H9 (cell line): ENCODE measurements around the gene ZFR2. TPM values are rescaled to one million over a fixed set of nuclear protein-coding genes. Genes with fewer than 3 reads are reported as not detected.

Experiments
- DNase-seq: peaks from one replicate; pipeline ENCODE4 v3.0.0-alpha.2; 2017
- H2AFZ ChIP-seq: one replicate; pipeline ENCODE4 v1.6.1; 2013; ENCODE audit warnings: mild to moderate bottlenecking, low read length, control low read depth, moderate library complexity
- H2AK5ac ChIP-seq: 2 replicates; pipeline ENCODE4 v1.6.1; 2013; ENCODE audit warnings: low read length, control low read depth, mixed read lengths; ENCODE audit not compliant: insufficient read length
- H2BK120ac ChIP-seq: one replicate; pipeline ENCODE4 v1.6.1; 2013; ENCODE audit warnings: low read depth, mild to moderate bottlenecking, low read length, control low read depth, inconsistent platforms; ENCODE audit not compliant: poor library complexity, severe bottlenecking
- H2BK12ac ChIP-seq: 2 replicates; pipeline ENCODE4 v1.6.1; 2013; ENCODE audit warnings: low read length, control low read depth, mixed read lengths, low read depth; ENCODE audit not compliant: insufficient read length
- H2BK15ac ChIP-seq: 2 replicates; pipeline ENCODE4 v1.6.1; 2013; ENCODE audit warnings: low read depth, low read length, control low read depth
- H2BK20ac ChIP-seq: one replicate; pipeline ENCODE4 v1.6.1; 2013; ENCODE audit warnings: low read depth, mild to moderate bottlenecking, low read length, control low read depth, inconsistent platforms; ENCODE audit not compliant: poor library complexity, severe bottlenecking
- H2BK5ac ChIP-seq: 2 replicates; pipeline ENCODE4 v1.6.1; 2013; ENCODE audit warnings: low read length, control low read depth, mixed read lengths; ENCODE audit not compliant: insufficient read length
- H3K14ac ChIP-seq: 2 replicates; pipeline ENCODE4 v1.6.1; 2013; ENCODE audit warnings: low read length, control low read depth; ENCODE audit not compliant: insufficient read depth
- H3K18ac ChIP-seq: 2 replicates; pipeline ENCODE4 v1.6.1; 2013; ENCODE audit warnings: low read depth, mild to moderate bottlenecking, mixed read lengths, low read length, control low read depth; ENCODE audit not compliant: insufficient read length
- H3K23ac ChIP-seq: 2 replicates; pipeline ENCODE4 v1.6.1; 2013; ENCODE audit warnings: low read length, control low read depth, mixed read lengths, low read depth; ENCODE audit not compliant: insufficient read length
- H3K23me2 ChIP-seq: 2 replicates; pipeline ENCODE4 v1.6.1; 2013; ENCODE audit warnings: low read depth, mild to moderate bottlenecking, mixed read lengths, low read length, control low read depth; ENCODE audit not compliant: insufficient read length, poor library complexity, severe bottlenecking
- H3K27ac ChIP-seq: 2 replicates; pipeline ENCODE4 v1.5.1; 2013; ENCODE audit warnings: low read length, control low read depth, mixed read lengths, low read depth; ENCODE audit not compliant: insufficient read length
- H3K27me3 ChIP-seq: 2 replicates; pipeline ENCODE4 v1.6.1; 2013; ENCODE audit warnings: low read length, control low read depth, inconsistent platforms; ENCODE audit not compliant: insufficient read depth
- H3K4ac ChIP-seq: 2 replicates; pipeline ENCODE4 v1.6.1; 2013; ENCODE audit warnings: low read depth, mild to moderate bottlenecking, control low read depth, inconsistent platforms, low read length, moderate library complexity
- H3K4me1 ChIP-seq: 2 replicates; pipeline ENCODE4 v1.6.1; 2013; ENCODE audit warnings: low read length, control low read depth, inconsistent platforms; ENCODE audit not compliant: insufficient read depth
- H3K4me2 ChIP-seq: 2 replicates; pipeline ENCODE4 v1.6.1; 2013; ENCODE audit warnings: low read length, control low read depth, mixed read lengths; ENCODE audit not compliant: insufficient read length, insufficient read depth
- H3K56ac ChIP-seq: 2 replicates; pipeline ENCODE4 v1.6.1; 2013; ENCODE audit warnings: low read depth, mild to moderate bottlenecking, mixed read lengths, low read length, control low read depth; ENCODE audit not compliant: insufficient read length
- H3K79me1 ChIP-seq: 2 replicates; pipeline ENCODE4 v1.6.1; 2013; ENCODE audit warnings: low read depth, mild to moderate bottlenecking, moderate library complexity, low read length, control low read depth, inconsistent platforms; ENCODE audit not compliant: insufficient read depth, poor library complexity, severe bottlenecking
- H3K79me2 ChIP-seq: 2 replicates; pipeline ENCODE4 v1.6.1; 2013; ENCODE audit warnings: low read length, control low read depth, inconsistent platforms; ENCODE audit not compliant: insufficient read depth
- H3K9ac ChIP-seq: 2 replicates; pipeline ENCODE4 v1.6.1; 2013; ENCODE audit warnings: low read length, control low read depth, mixed read lengths; ENCODE audit not compliant: insufficient read length; ENCODE audit errors: extremely low read depth
- H3K9me3 ChIP-seq: one replicate; pipeline ENCODE4 v1.6.1; 2013; ENCODE audit warnings: low read depth, low read length, inconsistent platforms; ENCODE audit not compliant: control insufficient read depth
- H3T11ph ChIP-seq: one replicate; pipeline ENCODE4 v1.6.1; 2013; ENCODE audit warnings: mild to moderate bottlenecking, low read length, control low read depth, inconsistent platforms
- H4K20me1 ChIP-seq: one replicate; pipeline ENCODE4 v1.6.1; 2013; ENCODE audit not compliant: control insufficient read depth, insufficient read length, insufficient read depth
- H4K5ac ChIP-seq: 2 replicates; pipeline ENCODE4 v1.6.1; 2013; ENCODE audit warnings: low read depth, mild to moderate bottlenecking, mixed read lengths, low read length, control low read depth; ENCODE audit not compliant: insufficient read length
- H4K8ac ChIP-seq: replicated peaks from 2 replicates; pipeline ENCODE4 v1.6.1; 2013; ENCODE audit warnings: low read length, control low read depth, mixed read lengths, low read depth; ENCODE audit not compliant: insufficient read length
- H4K91ac ChIP-seq: 2 replicates; pipeline ENCODE4 v1.6.1; 2013; ENCODE audit warnings: low read depth, mild to moderate bottlenecking, moderate library complexity, mixed read lengths, low read length, control low read depth; ENCODE audit not compliant: insufficient read length
- H3K27ac Mint-ChIP-seq, 3 experiments: 2 replicates in 2 of 3; 3 replicates in 1 of 3; pipeline ENCODE4 v1.8.0; 2020 to 2021; ENCODE audit warnings: mixed read lengths in 3 of 3, mild to moderate bottlenecking in 1 of 3, moderate library complexity in 1 of 3
- H3K27me3 Mint-ChIP-seq: 2 replicates; pipeline ENCODE4 v1.8.0; 2021; ENCODE audit warnings: low read depth, mild to moderate bottlenecking, moderate library complexity, mixed read lengths
- H3K36me3 Mint-ChIP-seq, 3 experiments: 2 replicates in 2 of 3; 3 replicates in 1 of 3; pipeline ENCODE4 v1.8.0; 2020 to 2021; ENCODE audit warnings: low read depth in 3 of 3, mixed read lengths in 3 of 3; ENCODE audit not compliant: insufficient read depth in 1 of 3
- H3K4me1 Mint-ChIP-seq, 2 experiments: 2 replicates each; pipeline ENCODE4 v1.8.0; 2020; ENCODE audit warnings: mixed read lengths in 2 of 2
- H3K4me3 Mint-ChIP-seq, 2 experiments: 2 replicates in 1 of 2; 3 replicates in 1 of 2; pipeline ENCODE4 v1.8.0; 2020 to 2021; ENCODE audit warnings: mild to moderate bottlenecking in 2 of 2, mixed read lengths in 2 of 2, moderate library complexity in 1 of 2
- H3K9me3 Mint-ChIP-seq, 2 experiments: 2 replicates in 1 of 2; 3 replicates in 1 of 2; pipeline ENCODE4 v1.8.0; 2020; ENCODE audit warnings: mild to moderate bottlenecking in 2 of 2, mixed read lengths in 2 of 2, moderate library complexity in 1 of 2
- CTCF ChIP-seq: fragments of 200-600 bp; sonication (generic); conservative IDR thresholded peaks from 3 replicates; pipeline ENCODE4 v1.8.0; 2021; ENCODE audit warnings: antibody characterized with exemption, mild to moderate bottlenecking
- WGBS: extraction: QIAGEN DNeasy Blood & Tissue Kit; methylation state at CpG from one replicate; pipeline ENCODE4 v1.1.7; 2013; ENCODE audit warnings: missing lambda C conversion rate, low lambda C conversion rate, mixed read lengths; ENCODE audit not compliant: insufficient read length; ENCODE audit errors: extremely low coverage; 5-methylcytosine and 5-hydroxymethylcytosine counted together
- total RNA-seq: library from RNA; stranded (reverse); gene quantifications from 2 replicates; pipeline ENCODE4 v1.2.1, GENCODE V29; 2021

ZFR2 gene
- total RNA-seq, 1 experiment from 2014 or later: 18.3 TPM

- no peak for TF ChIP-seq CTCF
- H3K9me3 ChIP-seq: no peaks in the 10 kb centered on the region
- H2BK20ac ChIP-seq: no peak within 1 kb of the TSS
- Mint-ChIP-seq H3K27me3 (no peaks in the 10 kb centered on the region), H3K27ac (peak within 1 kb of the TSS; percentile 96 to 99 (median 98)), H3K4me3 (peak within 1 kb of the TSS; percentile 92 to 96), H3K9me3 (no peaks in the 10 kb centered on the region; a peak in 1 of 5 replicates), H3K4me1 (peaks cover 4 to 14% of the 10 kb centered on the region in 2 experiments; a peak in 3 of 4 replicates), H3K36me3 (peaks cover 3 to 25% (median 19%) of the 10 kb centered on the region in 3 experiments; a peak in 5 of 7 replicates)
- H3K14ac ChIP-seq: peak within 1 kb of the TSS; percentile 94
- H3K79me1 ChIP-seq: peaks cover 5% of the 10 kb centered on the region
- H3K4me1 ChIP-seq: no peaks in the 10 kb centered on the region
- H4K5ac ChIP-seq: no peak within 1 kb of the TSS
- WGBS: no CpG with 5 or more reads among the region's 47 CpGs
- H4K8ac ChIP-seq: no peak within 1 kb of the TSS
- no peak within 1 kb of the TSS for H2AK5ac ChIP-seq
- H3T11ph ChIP-seq: no peak within 1 kb of the TSS
- H3K23me2 ChIP-seq: peaks cover 4% of the 10 kb centered on the region
- H3K9ac ChIP-seq: peak within 1 kb of the TSS; percentile 62
- no peaks in the 10 kb centered on the region for H3K79me2 ChIP-seq
- H2BK12ac ChIP-seq: no peak within 1 kb of the TSS
- H2BK5ac ChIP-seq: no peak within 1 kb of the TSS
- H3K27ac ChIP-seq: no peak within 1 kb of the TSS
- no peak within 1 kb of the TSS for H3K4ac ChIP-seq
- H2BK15ac ChIP-seq: no peak within 1 kb of the TSS
- H4K91ac ChIP-seq: no peak within 1 kb of the TSS
- H2BK120ac ChIP-seq: no peak within 1 kb of the TSS
- H3K56ac ChIP-seq: no peak within 1 kb of the TSS
- no peaks in the 10 kb centered on the region for H3K27me3 ChIP-seq
- peak; percentile 99 for DNase-seq
- peak within 1 kb of the TSS; percentile 95 for H3K18ac ChIP-seq
- no peak within 1 kb of the TSS for H3K23ac ChIP-seq
- no peaks in the 10 kb centered on the region for H4K20me1 ChIP-seq
- H2AFZ ChIP-seq: peak within 1 kb of the TSS; percentile 56
- peak within 1 kb of the TSS; percentile 81 for H3K4me2 ChIP-seq
Observed at GRCh38 chr19:3762501-3763459, 106.1 kb downstream of the ZFR2 start, which contains the start of gene MRPL54. Gene MRPL54 (plus strand): TSS chr19:3762682. CDS start chr19:3762701, 19 bp downstream.
